Measurements from ENCODE around the gene HLA-DMA. TPM values are rescaled to one million over a fixed set of nuclear protein-coding genes. Genes with fewer than 3 reads are reported as not detected.

Gene HLA-DMA
- total and polyA plus RNA-seq, 9 of the 15 experiments (the other 6 are each of a cell fraction or from before 2014, with no cell fraction given): 0.13 to 0.83 (median 0.51) TPM

DNA sequence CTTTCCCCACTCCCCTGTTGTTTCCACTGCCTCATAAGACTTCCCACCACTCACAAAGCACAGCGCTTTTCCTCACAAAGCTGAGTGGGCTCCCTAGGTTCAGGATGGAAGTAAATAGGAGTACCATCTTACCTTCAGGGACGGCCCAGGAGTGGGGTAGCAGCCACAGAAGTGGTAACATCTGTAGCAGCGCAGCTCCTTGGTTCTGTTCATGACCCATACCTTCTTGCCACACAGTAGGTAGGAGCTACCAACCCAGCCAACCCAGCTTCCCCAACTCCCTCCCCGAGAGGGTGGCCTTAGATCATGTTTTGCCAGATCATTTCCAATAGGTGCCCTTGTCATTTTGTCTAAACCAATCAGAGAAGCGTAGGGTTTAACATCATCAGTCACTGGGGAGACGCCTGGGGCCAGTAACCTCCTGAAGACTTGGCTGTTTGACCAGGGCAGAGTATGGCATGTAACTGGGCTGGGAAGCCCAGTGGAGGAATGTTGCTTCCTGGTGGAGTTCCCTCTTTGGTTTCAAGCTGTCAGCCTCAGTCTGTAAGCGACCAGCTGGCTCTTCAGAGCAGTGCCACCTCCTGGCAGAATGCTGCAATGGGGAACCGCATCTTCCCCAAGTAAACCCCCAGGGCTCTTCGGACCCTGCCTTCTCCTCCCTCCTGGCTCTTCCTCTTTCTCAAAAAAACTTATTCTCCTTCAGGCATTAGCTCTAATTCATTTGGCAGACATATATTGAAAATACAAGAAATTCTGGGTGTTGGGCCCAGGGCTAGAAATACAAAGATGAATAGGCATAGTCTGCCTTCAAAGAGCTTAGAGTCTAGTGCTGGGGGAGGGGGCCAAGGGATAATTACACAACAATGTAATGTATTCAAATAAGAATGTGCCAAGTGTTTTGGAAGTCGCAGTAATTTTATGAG is at the start of gene HLA-DMA (continued):
- TF ChIP-seq, protein P1, sequence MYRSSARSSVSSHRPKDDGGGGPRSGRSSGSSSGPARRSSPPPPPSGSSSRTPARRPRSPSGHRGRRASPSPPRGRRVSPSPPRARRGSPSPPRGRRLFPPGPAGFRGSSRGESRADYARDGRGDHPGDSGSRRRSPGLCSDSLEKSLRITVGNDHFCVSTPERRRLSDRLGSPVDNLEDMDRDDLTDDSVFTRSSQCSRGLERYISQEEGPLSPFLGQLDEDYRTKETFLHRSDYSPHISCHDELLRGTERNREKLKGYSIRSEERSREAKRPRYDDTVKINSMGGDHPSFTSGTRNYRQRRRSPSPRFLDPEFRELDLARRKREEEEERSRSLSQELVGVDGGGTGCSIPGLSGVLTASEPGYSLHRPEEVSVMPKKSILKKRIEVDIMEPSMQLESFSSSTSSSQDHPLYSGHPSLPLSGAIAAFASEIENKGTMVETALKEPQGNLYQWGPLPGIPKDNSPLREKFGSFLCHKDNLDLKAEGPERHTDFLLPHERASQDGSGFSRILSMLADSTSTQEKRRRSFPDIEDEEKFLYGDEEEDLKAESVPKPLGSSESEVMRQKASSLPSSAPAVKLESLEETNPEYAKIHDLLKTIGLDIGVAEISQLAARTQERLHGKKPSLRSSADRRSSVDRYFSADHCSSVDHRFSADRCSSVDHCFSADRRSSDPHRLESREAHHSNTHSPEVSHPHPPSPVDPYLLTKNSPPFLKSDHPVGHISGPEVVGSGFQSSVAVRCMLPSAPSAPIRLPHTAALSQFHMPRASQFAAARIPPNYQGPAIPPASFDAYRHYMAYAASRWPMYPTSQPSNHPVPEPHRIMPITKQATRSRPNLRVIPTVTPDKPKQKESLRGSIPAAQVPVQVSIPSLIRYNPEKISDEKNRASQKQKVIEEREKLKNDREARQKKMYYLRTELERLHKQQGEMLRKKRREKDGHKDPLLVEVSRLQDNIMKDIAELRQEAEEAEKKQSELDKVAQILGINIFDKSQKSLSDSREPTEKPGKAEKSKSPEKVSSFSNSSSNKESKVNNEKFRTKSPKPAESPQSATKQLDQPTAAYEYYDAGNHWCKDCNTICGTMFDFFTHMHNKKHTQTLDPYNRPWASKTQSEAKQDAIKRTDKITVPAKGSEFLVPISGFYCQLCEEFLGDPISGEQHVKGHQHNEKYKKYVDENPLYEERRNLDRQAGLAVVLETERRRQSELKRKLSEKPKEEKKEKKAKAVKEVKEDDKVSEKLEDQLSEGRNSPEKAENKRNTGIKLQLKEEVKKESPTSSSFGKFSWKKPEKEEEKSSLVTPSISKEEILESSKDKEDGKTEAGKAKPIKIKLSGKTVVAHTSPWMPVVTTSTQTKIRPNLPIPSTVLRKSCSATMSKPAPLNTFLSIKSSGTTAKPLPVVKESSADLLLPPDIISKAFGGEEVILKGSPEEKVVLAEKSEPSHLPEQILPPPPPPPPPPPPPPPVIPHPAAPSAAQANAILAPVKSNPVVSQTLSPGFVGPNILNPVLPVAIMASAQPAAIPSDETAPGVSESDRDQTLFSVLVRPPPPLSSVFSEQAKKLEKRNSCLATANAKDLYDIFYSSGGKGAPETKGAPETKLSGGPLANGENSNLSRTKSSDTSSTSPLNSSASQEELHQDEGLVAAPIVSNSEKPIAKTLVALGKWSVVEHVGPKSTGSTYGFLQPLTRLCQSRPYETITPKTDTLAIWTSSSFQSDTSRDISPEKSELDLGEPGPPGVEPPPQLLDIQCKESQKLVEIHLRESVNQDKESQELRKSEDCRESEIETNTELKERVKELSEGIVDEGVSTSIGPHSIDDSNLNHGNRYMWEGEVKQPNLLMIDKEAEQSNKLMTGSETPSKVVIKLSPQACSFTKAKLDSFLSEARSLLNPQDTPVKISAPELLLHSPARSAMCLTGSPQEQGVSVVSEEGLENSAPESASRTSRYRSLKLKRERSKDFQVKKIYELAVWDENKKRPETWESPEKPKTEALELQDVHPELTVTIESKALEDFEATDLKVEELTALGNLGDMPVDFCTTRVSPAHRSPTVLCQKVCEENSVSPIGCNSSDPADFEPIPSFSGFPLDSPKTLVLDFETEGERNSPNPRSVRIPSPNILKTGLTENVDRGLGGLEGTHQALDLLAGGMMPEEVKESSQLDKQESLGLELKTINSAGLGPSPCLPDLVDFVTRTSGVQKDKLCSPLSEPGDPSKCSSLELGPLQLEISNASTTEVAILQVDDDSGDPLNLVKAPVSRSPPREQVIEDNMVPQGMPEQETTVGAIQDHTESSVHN (IDR thresholded peaks at IDR 0.05; ENCODE audit: borderline replicate concordance in 1 of 2, low read depth in 1 of 2): no peak
- TF ChIP-seq, protein P2, sequence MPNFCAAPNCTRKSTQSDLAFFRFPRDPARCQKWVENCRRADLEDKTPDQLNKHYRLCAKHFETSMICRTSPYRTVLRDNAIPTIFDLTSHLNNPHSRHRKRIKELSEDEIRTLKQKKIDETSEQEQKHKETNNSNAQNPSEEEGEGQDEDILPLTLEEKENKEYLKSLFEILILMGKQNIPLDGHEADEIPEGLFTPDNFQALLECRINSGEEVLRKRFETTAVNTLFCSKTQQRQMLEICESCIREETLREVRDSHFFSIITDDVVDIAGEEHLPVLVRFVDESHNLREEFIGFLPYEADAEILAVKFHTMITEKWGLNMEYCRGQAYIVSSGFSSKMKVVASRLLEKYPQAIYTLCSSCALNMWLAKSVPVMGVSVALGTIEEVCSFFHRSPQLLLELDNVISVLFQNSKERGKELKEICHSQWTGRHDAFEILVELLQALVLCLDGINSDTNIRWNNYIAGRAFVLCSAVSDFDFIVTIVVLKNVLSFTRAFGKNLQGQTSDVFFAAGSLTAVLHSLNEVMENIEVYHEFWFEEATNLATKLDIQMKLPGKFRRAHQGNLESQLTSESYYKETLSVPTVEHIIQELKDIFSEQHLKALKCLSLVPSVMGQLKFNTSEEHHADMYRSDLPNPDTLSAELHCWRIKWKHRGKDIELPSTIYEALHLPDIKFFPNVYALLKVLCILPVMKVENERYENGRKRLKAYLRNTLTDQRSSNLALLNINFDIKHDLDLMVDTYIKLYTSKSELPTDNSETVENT (CRISPR knock-in tag; IDR thresholded peaks at IDR 0.05): no peak
- TF ChIP-seq ZNF75A (CRISPR knock-in tag; IDR thresholded peaks at IDR 0.05) (no peak), ASH1L (IDR thresholded peaks at IDR 0.05; ENCODE audit: borderline replicate concordance, low read depth, partially characterized antibody) (no peak), ZNF717 (CRISPR knock-in tag; IDR thresholded peaks at IDR 0.05) (no peak), MCM3 (IDR thresholded peaks at IDR 0.05) (no peak), U2AF1 (optimal IDR thresholded peaks at IDR 0.05; ENCODE audit: low read depth, low read length) (no peak), GTF2E2 (tag; IDR thresholded peaks at IDR 0.05) (no peak)
- TF ChIP-seq, protein P3, sequence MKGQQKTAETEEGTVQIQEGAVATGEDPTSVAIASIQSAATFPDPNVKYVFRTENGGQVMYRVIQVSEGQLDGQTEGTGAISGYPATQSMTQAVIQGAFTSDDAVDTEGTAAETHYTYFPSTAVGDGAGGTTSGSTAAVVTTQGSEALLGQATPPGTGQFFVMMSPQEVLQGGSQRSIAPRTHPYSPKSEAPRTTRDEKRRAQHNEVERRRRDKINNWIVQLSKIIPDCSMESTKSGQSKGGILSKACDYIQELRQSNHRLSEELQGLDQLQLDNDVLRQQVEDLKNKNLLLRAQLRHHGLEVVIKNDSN (CRISPR knock-in tag; IDR thresholded peaks at IDR 0.05): no peak
- TF ChIP-seq, protein P4, sequence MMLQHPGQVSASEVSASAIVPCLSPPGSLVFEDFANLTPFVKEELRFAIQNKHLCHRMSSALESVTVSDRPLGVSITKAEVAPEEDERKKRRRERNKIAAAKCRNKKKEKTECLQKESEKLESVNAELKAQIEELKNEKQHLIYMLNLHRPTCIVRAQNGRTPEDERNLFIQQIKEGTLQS (IDR thresholded peaks at IDR 0.05): no peak
- TF ChIP-seq, protein P4 (CRISPR knock-in tag; conservative IDR thresholded peaks at IDR 0.05): no peak
- TF ChIP-seq, protein P5, sequence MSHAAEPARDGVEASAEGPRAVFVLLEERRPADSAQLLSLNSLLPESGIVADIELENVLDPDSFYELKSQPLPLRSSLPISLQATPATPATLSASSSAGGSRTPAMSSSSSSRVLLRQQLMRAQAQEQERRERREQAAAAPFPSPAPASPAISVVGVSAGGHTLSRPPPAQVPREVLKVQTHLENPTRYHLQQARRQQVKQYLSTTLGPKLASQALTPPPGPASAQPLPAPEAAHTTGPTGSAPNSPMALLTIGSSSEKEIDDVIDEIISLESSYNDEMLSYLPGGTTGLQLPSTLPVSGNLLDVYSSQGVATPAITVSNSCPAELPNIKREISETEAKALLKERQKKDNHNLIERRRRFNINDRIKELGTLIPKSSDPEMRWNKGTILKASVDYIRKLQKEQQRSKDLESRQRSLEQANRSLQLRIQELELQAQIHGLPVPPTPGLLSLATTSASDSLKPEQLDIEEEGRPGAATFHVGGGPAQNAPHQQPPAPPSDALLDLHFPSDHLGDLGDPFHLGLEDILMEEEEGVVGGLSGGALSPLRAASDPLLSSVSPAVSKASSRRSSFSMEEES (CRISPR knock-in tag; IDR thresholded peaks at IDR 0.05): no peak

Measured in K562 (cell line).